Stimulated activated CD8-positive, alpha-beta memory T cell treated with anti-CD3 and anti-CD28 coated beads, Interleukin-15, amount 100 ng/mL, for 4 hours (primary cell): ENCODE data around the gene SACS.
A peak's percentile ranks its signal among the peaks of the same experiment; 100 is the strongest.

ENCODE experiments used
- DNase-seq, 2 donors: peaks; one replicate each; pipeline ENCODE4 v3.0.0-alpha.2; 2020; ENCODE audit warnings: low read depth in 2 of 2

Gene SACS

GRCh38 chr13:23433171-23434153, at the start of gene SACS:
SACS (minus strand) TSS chr13:23433702; CDS start chr13:23411239, 22,463 bp downstream.
- DNase-seq = no peak

- no peak for DNase-seq
Measured at GRCh38 chr13:23480324-23480723, 46.8 kb upstream of the SACS start.

GRCh38 chr13:23477101-23477500, 43.6 kb upstream of the SACS start:
- no peak for DNase-seq

GRCh38 chr13:23473221-23473620, 39.7 kb upstream of the SACS start:
- DNase-seq = no peak

GRCh38 chr13:23472189-23472588, 38.7 kb upstream of the SACS start:
- no peak for DNase-seq

GRCh38 chr13:23470790-23471614, 37.5 kb upstream of the SACS start:
- DNase-seq = no peak

- DNase-seq = no peak
Measured at GRCh38 chr13:23469951-23470421, 36.5 kb upstream of the SACS start.

- DNase-seq = no peak
Measured at GRCh38 chr13:23468811-23469210, 35.3 kb upstream of the SACS start.

GRCh38 chr13:23467932-23468278, 34.4 kb upstream of the SACS start:
- no peak for DNase-seq

GRCh38 chr13:23467048-23467931, 33.8 kb upstream of the SACS start:
- no peak for DNase-seq

- peak; percentile 22 to 33 for DNase-seq
Measured at GRCh38 chr13:23466144-23467002, 32.9 kb upstream of the SACS start.

GRCh38 chr13:23463661-23464060, 30.2 kb upstream of the SACS start:
- no peak for DNase-seq

- no peak for DNase-seq
Measured at GRCh38 chr13:23462815-23463559, 29.5 kb upstream of the SACS start.

GRCh38 chr13:23461544-23461943, 28.0 kb upstream of the SACS start:
- no peak for DNase-seq

GRCh38 chr13:23460921-23461320, 27.4 kb upstream of the SACS start:
- no peak for DNase-seq

GRCh38 chr13:23460309-23460708, 26.8 kb upstream of the SACS start:
- no peak for DNase-seq

- DNase-seq = no peak
Measured at GRCh38 chr13:23458989-23459388, 25.5 kb upstream of the SACS start.

GRCh38 chr13:23456437-23457210, 23.1 kb upstream of the SACS start:
- DNase-seq = no peak
